Activated CD8-positive, alpha-beta memory T cell treated with anti-CD3 and anti-CD28 coated beads, Interleukin-2, amount 10 ng/mL, durations not matched to agents 7 days and 5 days (primary cell): ENCODE data around the gene PPP6R3. TPM values are rescaled to one million over a fixed set of nuclear protein-coding genes. Genes with fewer than 3 reads are reported as not detected.

Experiments used
- ATAC-seq: fragments of 150-1000 bp; cut with Tn5 transposase; one replicate; pipeline ENCODE4 v1.10.0; 2021; ENCODE audit warnings: moderate library complexity
- CTCF ChIA-PET: fragments of 350-600 bp; sonication (Branson Sonifier 250); formaldehyde crosslinking; loops from one replicate; lab custom pipeline; 2021; ENCODE audit warnings: antibody characterized with exemption; lab: Charles Lee
- DNase-seq: peaks from one replicate; pipeline ENCODE4 v3.0.0-alpha.2; 2020
- H3K27ac Mint-ChIP-seq: one replicate; pipeline ENCODE4 v1.8.0; 2021; ENCODE audit warnings: mild to moderate bottlenecking, mixed read lengths
- H3K27me3 Mint-ChIP-seq: one replicate; pipeline ENCODE4 v1.8.0; 2021; ENCODE audit warnings: mixed read lengths
- H3K36me3 Mint-ChIP-seq: one replicate; pipeline ENCODE4 v1.8.0; 2021; ENCODE audit warnings: mild to moderate bottlenecking, mixed read lengths
- H3K4me1 Mint-ChIP-seq: one replicate; pipeline ENCODE4 v1.8.0; 2021; ENCODE audit warnings: mixed read lengths
- H3K4me3 Mint-ChIP-seq: one replicate; pipeline ENCODE4 v1.8.0; 2021; ENCODE audit warnings: mild to moderate bottlenecking, moderate library complexity, mixed read lengths
- H3K9me3 Mint-ChIP-seq: one replicate; pipeline ENCODE4 v1.8.0; 2022; ENCODE audit warnings: low read depth, mixed read lengths
- total RNA-seq, 2 experiments: library from RNA; stranded (reverse); gene quantifications; one replicate each; pipeline ENCODE4 v1.2.3, GENCODE V29; 2021

PPP6R3 gene
- total RNA-seq, 2 experiments from 2014 or later: 116 to 121 TPM

DNA sequence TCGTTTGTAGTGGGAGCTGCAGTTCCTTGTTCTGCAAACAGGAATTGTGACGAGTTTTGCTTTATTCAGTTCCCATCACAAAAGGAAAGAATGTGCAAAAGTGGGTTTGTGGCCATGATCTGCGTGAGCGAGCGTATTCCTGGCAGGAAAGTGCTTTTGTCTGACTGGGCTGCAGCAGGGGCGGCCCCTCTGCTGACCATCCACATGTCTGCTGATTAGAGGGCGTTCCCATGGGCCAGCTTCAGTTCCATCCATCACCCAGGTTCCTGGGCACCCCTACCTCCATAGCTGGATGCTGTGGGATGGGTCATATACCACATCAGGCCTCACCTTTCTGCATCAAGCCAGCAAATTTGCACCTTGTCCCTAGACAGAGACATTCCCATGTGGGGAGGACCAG, 194.9 kb downstream of the PPP6R3 start:
- no peak for ATAC-seq
- no peaks in the 10 kb centered on the region for H3K36me3 Mint-ChIP-seq
- peaks cover 3% of the 10 kb centered on the region for H3K27me3 Mint-ChIP-seq
- H3K27ac Mint-ChIP-seq: no peak overlapping the region
- no peaks in the 10 kb centered on the region for H3K4me1 Mint-ChIP-seq
- CTCF ChIA-PET: no interaction called here
- no peak overlapping the region for H3K4me3 Mint-ChIP-seq
- DNase-seq: no peak
- no peaks in the 10 kb centered on the region for H3K9me3 Mint-ChIP-seq

GRCh38 chr11:68655806-68656205, 195.3 kb downstream of the PPP6R3 start:
- no peak overlapping the region for H3K4me3 Mint-ChIP-seq
- peaks cover 3% of the 10 kb centered on the region for H3K27me3 Mint-ChIP-seq
- H3K9me3 Mint-ChIP-seq: no peaks in the 10 kb centered on the region
- H3K4me1 Mint-ChIP-seq: no peaks in the 10 kb centered on the region
- ATAC-seq: no peak
- no peaks in the 10 kb centered on the region for H3K36me3 Mint-ChIP-seq
- CTCF ChIA-PET: no interaction called here
- H3K27ac Mint-ChIP-seq: no peak overlapping the region
- DNase-seq: no peak

DNA sequence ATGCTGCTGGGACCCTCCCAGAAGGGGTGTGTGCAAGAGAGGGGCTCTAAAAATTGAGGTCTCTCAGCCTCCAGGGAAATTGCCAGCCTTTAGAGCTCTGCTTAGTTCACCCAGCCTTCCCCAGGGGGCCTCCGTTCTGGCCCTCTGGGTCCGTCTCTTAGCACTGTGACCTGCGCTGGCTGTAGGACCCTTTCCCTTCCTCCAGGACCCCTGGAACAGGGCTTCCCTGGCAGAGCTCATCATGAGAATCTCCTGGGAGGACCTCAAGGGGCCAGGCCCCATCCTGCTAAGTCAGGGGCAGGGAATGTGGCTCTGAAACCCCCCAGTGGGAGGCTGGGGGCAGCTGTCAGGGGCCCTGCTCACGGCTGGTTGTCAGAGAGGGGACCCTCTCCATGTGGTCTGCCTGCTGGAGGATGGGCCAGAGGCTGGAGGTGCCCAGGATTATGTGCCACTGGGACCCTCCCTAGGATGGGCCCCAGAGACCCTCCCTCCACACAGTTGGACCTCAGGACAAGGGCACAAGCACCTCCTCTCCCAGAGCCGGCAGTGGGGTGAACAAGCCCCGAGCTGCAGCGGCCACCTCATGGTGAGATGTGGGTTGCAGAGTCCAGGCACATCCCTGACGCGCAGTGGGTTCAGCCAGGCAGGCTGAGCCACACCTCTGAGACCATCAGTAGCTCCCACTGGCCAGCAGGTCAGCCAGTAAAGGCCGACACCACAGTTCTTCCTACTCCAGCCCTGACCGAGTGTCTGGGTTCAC, 196.6 kb downstream of the PPP6R3 start:
- H3K36me3 Mint-ChIP-seq: no peaks in the 10 kb centered on the region
- H3K4me1 Mint-ChIP-seq: no peaks in the 10 kb centered on the region
- DNase-seq (no peak), ATAC-seq (no peak)
- H3K9me3 Mint-ChIP-seq: no peaks in the 10 kb centered on the region
- peaks cover 3% of the 10 kb centered on the region for H3K27me3 Mint-ChIP-seq
- no peak overlapping the region for H3K27ac Mint-ChIP-seq
- CTCF ChIA-PET: no interaction called here
- H3K4me3 Mint-ChIP-seq: no peak overlapping the region

GRCh38 chr11:68658097-68658496, 197.5 kb downstream of the PPP6R3 start:
- H3K27ac Mint-ChIP-seq: no peak overlapping the region
- peaks cover 3% of the 10 kb centered on the region for H3K27me3 Mint-ChIP-seq
- H3K36me3 Mint-ChIP-seq: no peaks in the 10 kb centered on the region
- no peaks in the 10 kb centered on the region for H3K9me3 Mint-ChIP-seq
- H3K4me1 Mint-ChIP-seq: no peaks in the 10 kb centered on the region
- H3K4me3 Mint-ChIP-seq: no peak overlapping the region
- CTCF ChIA-PET: no interaction called here
- DNase-seq (no peak), ATAC-seq (no peak)

DNA sequence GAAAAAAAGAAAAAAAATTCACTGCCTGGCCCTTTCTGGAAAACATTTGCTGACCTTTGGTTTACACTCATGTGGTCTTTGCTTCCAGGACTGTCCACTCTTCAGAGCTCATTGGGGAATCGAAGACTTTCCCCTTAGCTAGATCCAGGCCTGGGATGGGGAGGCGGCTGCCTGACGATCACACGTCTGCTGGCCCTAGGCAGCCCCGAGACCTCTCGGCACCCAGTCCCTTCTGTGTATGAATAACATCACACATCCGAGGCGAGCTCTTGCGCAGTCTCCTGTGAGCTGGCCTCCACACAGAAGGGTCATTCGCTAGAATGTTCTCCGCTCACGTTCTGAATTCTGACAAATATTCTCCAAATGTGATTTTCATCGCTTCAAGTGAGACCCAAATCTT, 198.1 kb downstream of the PPP6R3 start:
- ATAC-seq (no peak), DNase-seq (no peak)
- Mint-ChIP-seq H3K4me3 (no peak overlapping the region), H3K36me3 (no peaks in the 10 kb centered on the region), H3K27ac (no peak overlapping the region), H3K9me3 (no peaks in the 10 kb centered on the region), H3K4me1 (no peaks in the 10 kb centered on the region), H3K27me3 (peaks cover 3% of the 10 kb centered on the region)
- CTCF ChIA-PET: no interaction called here

GRCh38 chr11:68659158-68659921, 198.8 kb downstream of the PPP6R3 start:
- no peaks in the 10 kb centered on the region for H3K9me3 Mint-ChIP-seq
- no peak overlapping the region for H3K27ac Mint-ChIP-seq
- peaks cover 3% of the 10 kb centered on the region for H3K27me3 Mint-ChIP-seq
- ATAC-seq (no peak), DNase-seq (no peak)
- H3K36me3 Mint-ChIP-seq: no peaks in the 10 kb centered on the region
- no peak overlapping the region for H3K4me3 Mint-ChIP-seq
- CTCF ChIA-PET: no interaction called here
- no peaks in the 10 kb centered on the region for H3K4me1 Mint-ChIP-seq

GRCh38 chr11:68660066-68660810, 199.7 kb downstream of the PPP6R3 start:
- Mint-ChIP-seq H3K36me3 (no peaks in the 10 kb centered on the region), H3K4me3 (no peak overlapping the region), H3K4me1 (no peaks in the 10 kb centered on the region), H3K9me3 (no peaks in the 10 kb centered on the region), H3K27ac (no peak overlapping the region), H3K27me3 (peaks cover 3% of the 10 kb centered on the region)
- DNase-seq: no peak
- CTCF ChIA-PET: no interaction called here
- no peak for ATAC-seq

DNA sequence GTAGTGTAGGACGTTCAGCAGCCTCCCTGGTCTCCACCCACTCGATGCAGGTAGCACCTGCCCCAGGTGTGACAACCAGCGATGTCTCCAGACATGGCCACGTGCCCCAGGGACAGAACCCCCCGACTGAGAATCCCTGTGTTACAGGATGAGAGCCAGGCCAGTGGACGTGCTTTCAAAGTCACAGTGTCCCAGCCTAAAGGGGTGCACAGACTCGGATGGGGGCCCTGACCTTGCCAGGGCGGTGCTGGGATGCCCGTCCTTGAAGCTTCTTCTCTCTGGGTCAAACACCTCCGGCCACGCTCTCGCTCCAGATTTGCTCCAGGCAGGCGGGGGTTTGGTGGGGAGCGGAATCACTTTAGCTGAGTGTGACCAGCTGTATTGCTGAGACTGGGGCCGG, 200.5 kb downstream of the PPP6R3 start:
- Mint-ChIP-seq H3K36me3 (no peaks in the 10 kb centered on the region), H3K27me3 (no peaks in the 10 kb centered on the region), H3K4me1 (no peaks in the 10 kb centered on the region), H3K27ac (no peak overlapping the region), H3K4me3 (no peak overlapping the region), H3K9me3 (no peaks in the 10 kb centered on the region)
- CTCF ChIA-PET: no interaction called here
- DNase-seq (no peak), ATAC-seq (no peak)

DNA sequence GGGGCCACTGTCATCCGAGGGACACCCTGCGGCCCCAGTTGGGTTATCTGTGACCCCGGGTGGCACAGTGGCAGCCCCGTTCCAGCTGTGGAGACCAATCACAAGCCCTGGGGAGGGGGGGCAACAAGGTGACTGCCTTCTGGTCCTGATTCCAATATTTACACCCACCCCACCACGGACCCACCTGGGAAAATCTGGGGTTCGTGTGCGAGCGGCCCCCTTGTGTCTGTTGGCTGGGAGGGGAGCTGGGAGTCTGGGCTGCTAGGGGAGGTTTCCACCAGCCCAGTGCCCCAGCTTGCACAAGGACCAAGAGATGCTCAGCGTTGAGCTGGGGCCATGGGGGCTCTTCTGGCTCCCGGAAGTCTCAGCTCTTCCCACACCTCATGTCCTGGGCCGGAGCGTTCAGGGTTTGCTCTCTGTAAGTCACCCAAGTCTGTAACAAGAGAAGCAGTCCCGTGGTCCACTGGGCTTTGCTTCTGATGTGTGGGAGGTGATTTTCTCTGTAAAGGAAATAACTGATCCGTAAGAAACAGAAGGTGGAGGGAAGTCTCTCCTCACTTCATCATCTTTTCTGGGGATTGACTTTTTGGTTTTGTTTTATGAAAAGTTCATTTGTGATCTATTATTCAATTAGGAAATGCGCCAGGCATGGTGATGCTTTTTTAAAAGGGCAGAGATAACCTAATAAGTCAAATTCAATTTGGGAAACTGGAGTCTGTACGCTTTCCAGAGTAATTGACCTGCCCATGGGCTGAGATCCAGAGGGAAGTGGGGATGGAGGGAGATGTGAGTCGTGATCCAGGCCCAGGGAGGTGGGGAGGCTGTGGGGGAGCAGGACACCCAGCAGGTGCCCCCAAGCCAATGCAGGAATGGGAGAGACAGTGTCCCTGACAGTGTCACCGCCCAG, 201.4 kb downstream of the PPP6R3 start:
- Mint-ChIP-seq H3K4me1 (no peaks in the 10 kb centered on the region), H3K9me3 (no peaks in the 10 kb centered on the region), H3K27ac (no peak overlapping the region), H3K4me3 (no peak overlapping the region), H3K36me3 (no peaks in the 10 kb centered on the region), H3K27me3 (no peaks in the 10 kb centered on the region)
- no peak for ATAC-seq
- CTCF ChIA-PET: no interaction called here
- no peak for DNase-seq

GRCh38 chr11:68663482-68664010, 203.0 kb downstream of the PPP6R3 start:
- no peak overlapping the region for H3K27ac Mint-ChIP-seq
- DNase-seq (no peak), ATAC-seq (no peak)
- H3K9me3 Mint-ChIP-seq: no peaks in the 10 kb centered on the region
- no peak overlapping the region for H3K4me3 Mint-ChIP-seq
- no peaks in the 10 kb centered on the region for H3K27me3 Mint-ChIP-seq
- CTCF ChIA-PET: no interaction called here
- H3K4me1 Mint-ChIP-seq: no peaks in the 10 kb centered on the region
- H3K36me3 Mint-ChIP-seq: no peaks in the 10 kb centered on the region

DNA sequence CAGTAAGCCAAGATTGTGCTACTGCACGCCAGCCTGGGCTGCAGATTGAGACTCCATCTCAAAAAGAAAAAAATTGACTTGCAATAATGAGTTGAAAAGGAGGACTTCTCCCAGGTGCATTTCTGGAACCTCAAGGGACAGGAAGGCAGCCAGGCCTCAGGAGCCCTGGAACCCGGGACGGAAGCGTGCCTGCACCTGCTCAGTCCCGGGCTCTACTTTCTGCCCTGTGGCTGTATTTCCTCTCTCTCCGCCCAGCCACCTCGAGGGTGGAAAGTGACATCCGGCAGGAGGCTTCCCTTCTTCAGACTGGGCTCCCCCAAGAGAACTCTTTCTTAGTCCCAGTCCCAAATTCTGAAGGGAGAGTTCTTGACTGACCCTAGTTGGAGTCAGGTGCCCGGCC, 203.6 kb downstream of the PPP6R3 start:
- no peak for DNase-seq
- Mint-ChIP-seq H3K27ac (no peak overlapping the region), H3K4me1 (no peaks in the 10 kb centered on the region), H3K4me3 (no peak overlapping the region), H3K36me3 (no peaks in the 10 kb centered on the region), H3K9me3 (no peaks in the 10 kb centered on the region), H3K27me3 (no peaks in the 10 kb centered on the region)
- no peak for ATAC-seq
- CTCF ChIA-PET: no interaction called here

DNA sequence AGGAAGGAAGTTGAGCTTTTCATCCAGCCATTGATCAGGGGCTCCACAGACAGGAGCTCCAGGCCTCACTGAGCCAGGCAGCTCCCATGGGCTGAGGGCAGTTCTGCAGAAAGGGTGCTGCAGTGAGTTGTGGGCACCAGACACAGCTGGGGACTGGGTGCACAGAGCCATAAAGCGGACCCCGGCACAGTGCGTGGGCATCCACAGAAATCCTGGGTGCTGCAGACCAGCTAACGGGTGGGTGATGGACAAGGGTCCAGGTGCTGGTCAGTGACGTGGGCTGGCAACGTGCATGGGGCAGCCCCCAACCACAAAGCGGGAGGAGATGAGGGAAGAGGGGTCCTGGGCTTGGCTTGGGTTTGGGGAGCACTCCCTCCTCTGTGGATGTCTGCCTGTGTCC, 204.4 kb downstream of the PPP6R3 start:
- ATAC-seq: no peak
- Mint-ChIP-seq H3K27me3 (no peaks in the 10 kb centered on the region), H3K27ac (no peak overlapping the region), H3K36me3 (no peaks in the 10 kb centered on the region), H3K4me1 (no peaks in the 10 kb centered on the region), H3K4me3 (no peak overlapping the region), H3K9me3 (no peaks in the 10 kb centered on the region)
- DNase-seq: no peak
- CTCF ChIA-PET: no interaction called here
